Stimulated activated CD8-positive, alpha-beta memory T cell treated with anti-CD3 and anti-CD28 coated beads, Interleukin-4, amount 100 ng/mL, for 24 hours (primary cell): ENCODE results near the gene SLCO4C1.

Source experiments
- DNase-seq: peaks from one replicate; pipeline ENCODE4 v3.0.0-alpha.2; 2020; ENCODE audit warnings: low read depth

SLCO4C1 gene

GRCh38 chr5:102271759-102272158, 24.3 kb downstream of the SLCO4C1 start:
- DNase-seq = no peak

- DNase-seq = no peak
Observed at GRCh38 chr5:102270036-102270435, 26.0 kb downstream of the SLCO4C1 start.

GRCh38 chr5:102262688-102263087, 33.4 kb downstream of the SLCO4C1 start:
- DNase-seq = no peak

- no peak for DNase-seq
Observed at GRCh38 chr5:102249381-102249780, 46.7 kb downstream of the SLCO4C1 start.

GRCh38 chr5:102243213-102243612, 52.9 kb downstream of the SLCO4C1 start:
- no peak for DNase-seq

GRCh38 chr5:102241809-102242421, 54.2 kb downstream of the SLCO4C1 start:
- DNase-seq = no peak

GRCh38 chr5:102231693-102232619, 64.1 kb downstream of the SLCO4C1 start:
- no peak for DNase-seq

GRCh38 chr5:102229685-102230084, 66.4 kb downstream of the SLCO4C1 start:
- DNase-seq = no peak

- no peak for DNase-seq
Observed at GRCh38 chr5:102226321-102226720, 69.8 kb downstream of the SLCO4C1 start.

GRCh38 chr5:102223542-102224477, 72.3 kb downstream of the SLCO4C1 start:
- no peak for DNase-seq

GRCh38 chr5:102222772-102223171, 73.3 kb downstream of the SLCO4C1 start:
- no peak for DNase-seq

GRCh38 chr5:102221949-102222348, 74.1 kb downstream of the SLCO4C1 start:
- no peak for DNase-seq

- DNase-seq = no peak
Observed at GRCh38 chr5:102218159-102218558, 77.9 kb downstream of the SLCO4C1 start.

- no peak for DNase-seq
Observed at GRCh38 chr5:102216678-102217077, 79.4 kb downstream of the SLCO4C1 start.

GRCh38 chr5:102211165-102211564, 84.9 kb downstream of the SLCO4C1 start:
- DNase-seq = no peak

- DNase-seq = no peak
Observed at GRCh38 chr5:102200861-102201260, 95.2 kb downstream of the SLCO4C1 start.

- no peak for DNase-seq
Observed at GRCh38 chr5:102196481-102196880, 99.6 kb downstream of the SLCO4C1 start.
